Loucy (cell line): ENCODE measurements around the gene TRIM52.
A peak's percentile ranks its signal among the peaks of the same experiment; 100 is the strongest.

Experiments
- H2AFZ ChIP-seq: fragments of 200-600 bp; sonication (generic); 2 replicates; pipeline ENCODE4 v1.6.0; 2016; ENCODE audit warnings: antibody characterized with exemption, mild to moderate bottlenecking, low read length, moderate library complexity
- H3F3A ChIP-seq: fragments of 200-600 bp; 2 replicates; pipeline ENCODE4 v1.6.0; 2016; ENCODE audit warnings: antibody characterized with exemption, low read depth, mild to moderate bottlenecking
- H3K27me3 ChIP-seq: fragments of 200-600 bp; sonication (generic); 2 replicates; pipeline ENCODE4 v1.6.1; 2014; ENCODE audit warnings: low read length, mild to moderate bottlenecking; ENCODE audit not compliant: insufficient read depth, poor library complexity, severe bottlenecking
- H3K36me3 ChIP-seq: fragments of 200-600 bp; sonication (generic); 2 replicates; pipeline ENCODE4 v1.6.1; 2016; ENCODE audit warnings: low read length; ENCODE audit not compliant: insufficient read depth
- H3K4me1 ChIP-seq: fragments of 200-600 bp; sonication (generic); 2 replicates; pipeline ENCODE4 v1.5.1; 2014; ENCODE audit warnings: low read length, mild to moderate bottlenecking; ENCODE audit not compliant: insufficient read depth, poor library complexity, severe bottlenecking
- H3K4me2 ChIP-seq: fragments of 200-600 bp; sonication (generic); 2 replicates; pipeline ENCODE4 v1.6.0; 2014; ENCODE audit warnings: antibody characterized with exemption, low read length, low read depth, mild to moderate bottlenecking; ENCODE audit not compliant: poor library complexity, severe bottlenecking
- H3K4me3 ChIP-seq: fragments of 200-600 bp; sonication (generic); 2 replicates; pipeline ENCODE4 v1.5.1; 2014; ENCODE audit warnings: low read length, mild to moderate bottlenecking, mixed read lengths; ENCODE audit not compliant: poor library complexity, severe bottlenecking
- H3K79me2 ChIP-seq: fragments of 200-600 bp; sonication (generic); 2 replicates; pipeline ENCODE4 v1.6.1; 2014; ENCODE audit warnings: low read length; ENCODE audit not compliant: insufficient read depth
- H3K9ac ChIP-seq: fragments of 200-600 bp; sonication (generic); 2 replicates; pipeline ENCODE4 v1.6.0; 2014; ENCODE audit warnings: mild to moderate bottlenecking, low read depth, low read length, moderate library complexity; ENCODE audit not compliant: poor library complexity, severe bottlenecking
- H3K9me2 ChIP-seq: fragments of 200-600 bp; sonication (generic); replicated peaks from 2 replicates; pipeline ENCODE4 v1.6.1; 2016; ENCODE audit warnings: low read depth, low read length, mixed read lengths
- H3K9me3 ChIP-seq: fragments of 200-600 bp; sonication (generic); 2 replicates; pipeline ENCODE4 v1.6.1; 2014; ENCODE audit warnings: mild to moderate bottlenecking, antibody characterized with exemption, low read length, low read depth; ENCODE audit not compliant: insufficient read depth
- H4K20me1 ChIP-seq: fragments of 200-600 bp; sonication (generic); 2 replicates; pipeline ENCODE4 v1.6.0; 2014; ENCODE audit warnings: antibody characterized with exemption, low read length, mild to moderate bottlenecking; ENCODE audit not compliant: insufficient read depth, poor library complexity, severe bottlenecking
- CTCF ChIP-seq: fragments of 200-600 bp; sonication (generic); conservative IDR thresholded peaks from 2 replicates; pipeline ENCODE4 v1.5.1; 2014; ENCODE audit warnings: mild to moderate bottlenecking, antibody characterized with exemption, low read length
- EZH2phosphoT487 ChIP-seq: fragments of 200-600 bp; IDR thresholded peaks from 2 replicates; pipeline ENCODE4 v1.6.1; 2018; ENCODE audit warnings: antibody characterized with exemption, mild to moderate bottlenecking, moderate library complexity, borderline replicate concordance

Gene TRIM52

GRCh38 chr5:181243564-181244343 is 17.2 kb downstream of the TRIM52 start, which contains the start of gene RACK1:
Gene RACK1 (minus strand): TSS chr5:181243906. CDS start chr5:181243800, 106 bp downstream.
- TF ChIP-seq EZH2phosphoT487: no peak
- no peak for TF ChIP-seq CTCF
- H2AFZ ChIP-seq: peak within 1 kb of the TSS; percentile 95
- H3K9ac ChIP-seq: peak within 1 kb of the TSS; percentile 98
- H3K79me2 ChIP-seq: peaks cover 85% of the 10 kb centered on the region
- H3F3A ChIP-seq: peaks cover 3% of the 10 kb centered on the region; the same call in 1 of the 2 replicates
- H4K20me1 ChIP-seq: peaks cover 51% of the 10 kb centered on the region
- peaks cover 19% of the 10 kb centered on the region for H3K4me1 ChIP-seq
- peak within 1 kb of the TSS; percentile 99 for H3K4me2 ChIP-seq
- peaks cover 5% of the 10 kb centered on the region for H3K27me3 ChIP-seq
- no peaks in the 10 kb centered on the region for H3K9me3 ChIP-seq
- no peaks in the 10 kb centered on the region for H3K9me2 ChIP-seq
- H3K36me3 ChIP-seq: peaks cover 16% of the 10 kb centered on the region; the same call in 1 of the 2 replicates
- peak within 1 kb of the TSS; percentile 77 for H3K4me3 ChIP-seq

- peaks cover 87% of the 10 kb centered on the region for H3K79me2 ChIP-seq
- peaks cover 19% of the 10 kb centered on the region for H3K4me1 ChIP-seq
- no peak overlapping the region for H2AFZ ChIP-seq
- peak overlapping the region; percentile 77 for H3K4me3 ChIP-seq
- peaks cover 23% of the 10 kb centered on the region; the same call in 1 of the 2 replicates for H3K36me3 ChIP-seq
- H3K9me2 ChIP-seq: no peaks in the 10 kb centered on the region
- TF ChIP-seq CTCF (no peak), EZH2phosphoT487 (no peak)
- peaks cover 58% of the 10 kb centered on the region for H4K20me1 ChIP-seq
- H3K4me2 ChIP-seq: peak overlapping the region; percentile 99
- H3K27me3 ChIP-seq: peaks cover 5% of the 10 kb centered on the region
- H3K9ac ChIP-seq: peak overlapping the region; percentile 98
- peaks cover 3% of the 10 kb centered on the region; the same call in 1 of the 2 replicates for H3F3A ChIP-seq
- H3K9me3 ChIP-seq: no peaks in the 10 kb centered on the region
Observed at GRCh38 chr5:181243018-181243563, 17.9 kb downstream of the TRIM52 start.

GRCh38 chr5:181242031-181242451 is 18.9 kb downstream of the TRIM52 start:
- H2AFZ ChIP-seq: no peak overlapping the region
- H3F3A ChIP-seq: peaks cover 3% of the 10 kb centered on the region; the same call in 1 of the 2 replicates
- H3K9me2 ChIP-seq: no peaks in the 10 kb centered on the region
- peaks cover 88% of the 10 kb centered on the region for H3K79me2 ChIP-seq
- peak overlapping the region; percentile 99 for H3K4me2 ChIP-seq
- peaks cover 17% of the 10 kb centered on the region for H3K4me1 ChIP-seq
- peak overlapping the region; percentile 98 for H3K9ac ChIP-seq
- peak overlapping the region; percentile 77 for H3K4me3 ChIP-seq
- no peak for TF ChIP-seq EZH2phosphoT487
- TF ChIP-seq CTCF: no peak
- H3K27me3 ChIP-seq: peaks cover 5% of the 10 kb centered on the region
- H3K36me3 ChIP-seq: peaks cover 33% of the 10 kb centered on the region; the same call in 1 of the 2 replicates
- H3K9me3 ChIP-seq: no peaks in the 10 kb centered on the region
- H4K20me1 ChIP-seq: peaks cover 63% of the 10 kb centered on the region
